ENCODE results near the gene HSPB1. TPM values are rescaled to one million over a fixed set of nuclear protein-coding genes. Genes with fewer than 3 reads are reported as not detected.
A peak's percentile ranks its signal among the peaks of the same experiment; 100 is the strongest.
"Not testable (repeated sequence)": the region's sequence is repeated elsewhere in the genome, so short reads cannot be mapped to it uniquely, and the experiment has no call there.

HSPB1 gene
- total RNA-seq, 2 donors from 2014 or later, result 13.3 to 30.3 TPM

- no peaks in the 10 kb centered on the region for H3K9me3 Mint-ChIP-seq
- H3K36me3 Mint-ChIP-seq, result no peaks in the 10 kb centered on the region
- H3K4me3 Mint-ChIP-seq, result no peak overlapping the region
- no peak for DNase-seq (ENCODE audit: low spot score)
- peaks cover 20% of the 10 kb centered on the region in 2 donors for H3K27me3 Mint-ChIP-seq
- peaks cover 6 to 9% of the 10 kb centered on the region in 2 donors for H3K4me1 Mint-ChIP-seq (ENCODE audit: low read depth in 2 of 2)
- H3K27ac Mint-ChIP-seq, result no peak overlapping the region
- no peak for ATAC-seq
Measured at GRCh38 chr7:76286842-76287403, 15.6 kb upstream of the HSPB1 start.

GRCh38 chr7:76290847-76291350, 11.6 kb upstream of the HSPB1 start:
- H3K27me3 Mint-ChIP-seq; DNase-seq (ENCODE audit: low spot score); ATAC-seq; H3K4me1 Mint-ChIP-seq (ENCODE audit: low read depth in 2 of 2); H3K4me3 Mint-ChIP-seq; H3K9me3 Mint-ChIP-seq; H3K36me3 Mint-ChIP-seq: not testable (repeated sequence)
- H3K27ac Mint-ChIP-seq, result peak overlapping the region; percentile 43 to 46

- DNase-seq (ENCODE audit: low spot score) (peak; percentile 86), ATAC-seq (peak; percentile 87 to 90)
- Mint-ChIP-seq H3K36me3 (no peaks in the 10 kb centered on the region), H3K27ac (peak overlapping the region; percentile 43 to 46), H3K9me3 (no peaks in the 10 kb centered on the region), H3K4me1 (ENCODE audit: low read depth in 2 of 2) (peaks cover 6 to 8% of the 10 kb centered on the region in 2 donors), H3K4me3 (peak overlapping the region; percentile 14), H3K27me3 (peaks cover 7% of the 10 kb centered on the region in 2 donors)
Measured at GRCh38 chr7:76291351-76292212, 10.9 kb upstream of the HSPB1 start.

GRCh38 chr7:76292213-76292573, 10.3 kb upstream of the HSPB1 start:
- DNase-seq (ENCODE audit: low spot score) (no peak), ATAC-seq (no peak)
- Mint-ChIP-seq H3K9me3 (no peaks in the 10 kb centered on the region), H3K4me3 (no peak overlapping the region), H3K27ac (no peak overlapping the region), H3K36me3 (no peaks in the 10 kb centered on the region), H3K27me3 (peaks cover 7% of the 10 kb centered on the region in 2 donors), H3K4me1 (ENCODE audit: low read depth in 2 of 2) (peaks cover 6 to 8% of the 10 kb centered on the region in 2 donors)

GRCh38 chr7:76292911-76293310, 9.6 kb upstream of the HSPB1 start:
- not testable (repeated sequence) for H3K27ac Mint-ChIP-seq; ATAC-seq; H3K36me3 Mint-ChIP-seq; H3K9me3 Mint-ChIP-seq; H3K4me1 Mint-ChIP-seq (ENCODE audit: low read depth in 2 of 2); H3K27me3 Mint-ChIP-seq; H3K4me3 Mint-ChIP-seq; DNase-seq (ENCODE audit: low spot score)

GRCh38 chr7:76293407-76293901, 9.0 kb upstream of the HSPB1 start:
- Mint-ChIP-seq H3K9me3 (no peaks in the 10 kb centered on the region), H3K27ac (no peak overlapping the region), H3K27me3 (peaks cover 7% of the 10 kb centered on the region in 2 donors), H3K36me3 (no peaks in the 10 kb centered on the region), H3K4me3 (no peak overlapping the region), H3K4me1 (ENCODE audit: low read depth in 2 of 2) (peaks cover 6 to 8% of the 10 kb centered on the region in 2 donors)
- ATAC-seq (no peak), DNase-seq (ENCODE audit: low spot score) (no peak)

GRCh38 chr7:76294344-76295024, 8.0 kb upstream of the HSPB1 start:
- Mint-ChIP-seq H3K36me3 (no peaks in the 10 kb centered on the region), H3K27me3 (peaks cover 7% of the 10 kb centered on the region in 2 donors), H3K27ac (no peak overlapping the region), H3K4me1 (ENCODE audit: low read depth in 2 of 2) (peaks cover 6 to 8% of the 10 kb centered on the region in 2 donors), H3K4me3 (no peak overlapping the region), H3K9me3 (no peaks in the 10 kb centered on the region)
- ATAC-seq (peak in 1 of 2 donors; percentile 31), DNase-seq (ENCODE audit: low spot score) (no peak)

GRCh38 chr7:76296743-76297740, 5.4 kb upstream of the HSPB1 start:
- ATAC-seq (peak in 1 of 2 donors; percentile 24), DNase-seq (ENCODE audit: low spot score) (no peak)
- peaks cover 5 to 7% of the 10 kb centered on the region in 2 donors for H3K27me3 Mint-ChIP-seq
- no peak overlapping the region for H3K27ac Mint-ChIP-seq
- peaks cover under 1 to 3% of the 10 kb centered on the region in 2 donors for H3K4me1 Mint-ChIP-seq (ENCODE audit: low read depth in 2 of 2)
- H3K9me3 Mint-ChIP-seq, result no peaks in the 10 kb centered on the region
- H3K4me3 Mint-ChIP-seq, result no peak overlapping the region
- no peaks in the 10 kb centered on the region for H3K36me3 Mint-ChIP-seq

GRCh38 chr7:76300166-76300731, 2.2 kb upstream of the HSPB1 start:
- Mint-ChIP-seq H3K27me3 (peaks cover 0 to 2% of the 10 kb centered on the region in 2 donors), H3K27ac (no peak overlapping the region), H3K9me3 (no peaks in the 10 kb centered on the region), H3K4me1 (ENCODE audit: low read depth in 2 of 2) (peaks cover 5 to 10% of the 10 kb centered on the region in 2 donors), H3K36me3 (no peaks in the 10 kb centered on the region), H3K4me3 (no peak overlapping the region)
- DNase-seq (ENCODE audit: low spot score), result no peak
- ATAC-seq, result no peak

- H3K4me3 Mint-ChIP-seq, result no peak overlapping the region
- peaks cover 5 to 10% of the 10 kb centered on the region in 2 donors for H3K4me1 Mint-ChIP-seq (ENCODE audit: low read depth in 2 of 2)
- no peak overlapping the region for H3K27ac Mint-ChIP-seq
- DNase-seq (ENCODE audit: low spot score) (no peak), ATAC-seq (no peak)
- H3K9me3 Mint-ChIP-seq, result no peaks in the 10 kb centered on the region
- peaks cover 0 to 2% of the 10 kb centered on the region in 2 donors for H3K27me3 Mint-ChIP-seq
- H3K36me3 Mint-ChIP-seq, result no peaks in the 10 kb centered on the region
Measured at GRCh38 chr7:76301000-76301399, 1.5 kb upstream of the HSPB1 start.

GRCh38 chr7:76303202-76304147, 1.0 kb downstream of the HSPB1 start:
- peaks cover 5 to 10% of the 10 kb centered on the region in 2 donors for H3K4me1 Mint-ChIP-seq (ENCODE audit: low read depth in 2 of 2)
- peaks cover 0 to 2% of the 10 kb centered on the region in 2 donors for H3K27me3 Mint-ChIP-seq
- ATAC-seq (peak; percentile 76 to 80), DNase-seq (ENCODE audit: low spot score) (peak; percentile 81)
- H3K36me3 Mint-ChIP-seq, result no peaks in the 10 kb centered on the region
- peak overlapping the region; percentile 66 to 81 for H3K27ac Mint-ChIP-seq
- no peaks in the 10 kb centered on the region for H3K9me3 Mint-ChIP-seq
- H3K4me3 Mint-ChIP-seq, result peak overlapping the region; percentile 79

Data from natural killer cell treated with Interleukin-12 subunit alpha and Interleukin-12 subunit beta and Interleukin-15 and Interleukin-18, amount 100 ng/mL, for 72 hours (primary cell).